ENCODE measurements around the gene SOD1. TPM values are rescaled to one million over a fixed set of nuclear protein-coding genes. Genes with fewer than 3 reads are reported as not detected.

The SOD1 gene
- total and polyA plus RNA-seq, 2 of the 13 experiments (the other 11 are each of a cell fraction or from before 2014, with no cell fraction given), result 317 to 537 TPM

DNA sequence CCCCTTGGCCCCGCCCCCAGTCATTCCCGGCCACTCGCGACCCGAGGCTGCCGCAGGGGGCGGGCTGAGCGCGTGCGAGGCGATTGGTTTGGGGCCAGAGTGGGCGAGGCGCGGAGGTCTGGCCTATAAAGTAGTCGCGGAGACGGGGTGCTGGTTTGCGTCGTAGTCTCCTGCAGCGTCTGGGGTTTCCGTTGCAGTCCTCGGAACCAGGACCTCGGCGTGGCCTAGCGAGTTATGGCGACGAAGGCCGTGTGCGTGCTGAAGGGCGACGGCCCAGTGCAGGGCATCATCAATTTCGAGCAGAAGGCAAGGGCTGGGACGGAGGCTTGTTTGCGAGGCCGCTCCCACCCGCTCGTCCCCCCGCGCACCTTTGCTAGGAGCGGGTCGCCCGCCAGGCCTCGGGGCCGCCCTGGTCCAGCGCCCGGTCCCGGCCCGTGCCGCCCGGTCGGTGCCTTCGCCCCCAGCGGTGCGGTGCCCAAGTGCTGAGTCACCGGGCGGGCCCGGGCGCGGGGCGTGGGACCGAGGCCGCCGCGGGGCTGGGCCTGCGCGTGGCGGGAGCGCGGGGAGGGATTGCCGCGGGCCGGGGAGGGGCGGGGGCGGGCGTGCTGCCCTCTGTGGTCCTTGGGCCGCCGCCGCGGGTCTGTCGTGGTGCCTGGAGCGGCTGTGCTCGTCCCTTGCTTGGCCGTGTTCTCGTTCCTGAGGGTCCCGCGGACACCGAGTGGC, at the start of gene SOD1 (continued):
- TF ChIP-seq ZNF644 (CRISPR knock-in tag; IDR thresholded peaks at IDR 0.05; ENCODE audit: low read depth), result no peak; the same call in 1 of the 2 replicates
- TF ChIP-seq GABPA (IDR thresholded peaks at IDR 0.05; ENCODE audit: low read depth, low read length), result no peak
- TF ChIP-seq GABPA (CRISPR knock-in tag; IDR thresholded peaks at IDR 0.05; ENCODE audit: low read depth), result 0 out of 2 replicates have a peak, but pooled peaks have one; percentile 5
- no peak for TF ChIP-seq RAD51 (IDR thresholded peaks at IDR 0.05; ENCODE audit: borderline replicate concordance)
- TF ChIP-seq, protein P1, sequence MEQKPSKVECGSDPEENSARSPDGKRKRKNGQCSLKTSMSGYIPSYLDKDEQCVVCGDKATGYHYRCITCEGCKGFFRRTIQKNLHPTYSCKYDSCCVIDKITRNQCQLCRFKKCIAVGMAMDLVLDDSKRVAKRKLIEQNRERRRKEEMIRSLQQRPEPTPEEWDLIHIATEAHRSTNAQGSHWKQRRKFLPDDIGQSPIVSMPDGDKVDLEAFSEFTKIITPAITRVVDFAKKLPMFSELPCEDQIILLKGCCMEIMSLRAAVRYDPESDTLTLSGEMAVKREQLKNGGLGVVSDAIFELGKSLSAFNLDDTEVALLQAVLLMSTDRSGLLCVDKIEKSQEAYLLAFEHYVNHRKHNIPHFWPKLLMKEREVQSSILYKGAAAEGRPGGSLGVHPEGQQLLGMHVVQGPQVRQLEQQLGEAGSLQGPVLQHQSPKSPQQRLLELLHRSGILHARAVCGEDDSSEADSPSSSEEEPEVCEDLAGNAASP (CRISPR knock-in tag; IDR thresholded peaks at IDR 0.05; ENCODE audit: borderline replicate concordance), result no peak
- no peak for TF ChIP-seq ZNF703 (CRISPR knock-in tag; IDR thresholded peaks at IDR 0.05; ENCODE audit: borderline replicate concordance)
- TF ChIP-seq MXD4 (CRISPR knock-in tag; IDR thresholded peaks at IDR 0.05), result peak; percentile 61; the same call in 1 of the 2 replicates
- TF ChIP-seq NFKB2 (CRISPR knock-in tag; IDR thresholded peaks at IDR 0.05; ENCODE audit: borderline replicate concordance), result peak; percentile 92
- TF ChIP-seq MZF1 (CRISPR knock-in tag; IDR thresholded peaks at IDR 0.05; ENCODE audit: borderline replicate concordance), result no peak
- TF ChIP-seq TAF1 (CRISPR knock-in tag; IDR thresholded peaks at IDR 0.05), result peak; percentile 94
- TF ChIP-seq, protein P2, sequence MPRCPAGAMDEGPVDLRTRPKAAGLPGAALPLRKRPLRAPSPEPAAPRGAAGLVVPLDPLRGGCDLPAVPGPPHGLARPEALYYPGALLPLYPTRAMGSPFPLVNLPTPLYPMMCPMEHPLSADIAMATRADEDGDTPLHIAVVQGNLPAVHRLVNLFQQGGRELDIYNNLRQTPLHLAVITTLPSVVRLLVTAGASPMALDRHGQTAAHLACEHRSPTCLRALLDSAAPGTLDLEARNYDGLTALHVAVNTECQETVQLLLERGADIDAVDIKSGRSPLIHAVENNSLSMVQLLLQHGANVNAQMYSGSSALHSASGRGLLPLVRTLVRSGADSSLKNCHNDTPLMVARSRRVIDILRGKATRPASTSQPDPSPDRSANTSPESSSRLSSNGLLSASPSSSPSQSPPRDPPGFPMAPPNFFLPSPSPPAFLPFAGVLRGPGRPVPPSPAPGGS (CRISPR knock-in tag; IDR thresholded peaks at IDR 0.05), result peak; percentile 87
- no peak for TF ChIP-seq ZNF354B (CRISPR knock-in tag; IDR thresholded peaks at IDR 0.05)
- peak; percentile 71; the same call in 1 of the 2 replicates for TF ChIP-seq ZNF333 (CRISPR knock-in tag; IDR thresholded peaks at IDR 0.05; ENCODE audit: borderline replicate concordance)
- TF ChIP-seq ISX (CRISPR knock-in tag; conservative IDR thresholded peaks at IDR 0.05), result 0 out of 2 replicates have a peak, but pooled peaks have one; percentile 36
- TF ChIP-seq, protein P3, sequence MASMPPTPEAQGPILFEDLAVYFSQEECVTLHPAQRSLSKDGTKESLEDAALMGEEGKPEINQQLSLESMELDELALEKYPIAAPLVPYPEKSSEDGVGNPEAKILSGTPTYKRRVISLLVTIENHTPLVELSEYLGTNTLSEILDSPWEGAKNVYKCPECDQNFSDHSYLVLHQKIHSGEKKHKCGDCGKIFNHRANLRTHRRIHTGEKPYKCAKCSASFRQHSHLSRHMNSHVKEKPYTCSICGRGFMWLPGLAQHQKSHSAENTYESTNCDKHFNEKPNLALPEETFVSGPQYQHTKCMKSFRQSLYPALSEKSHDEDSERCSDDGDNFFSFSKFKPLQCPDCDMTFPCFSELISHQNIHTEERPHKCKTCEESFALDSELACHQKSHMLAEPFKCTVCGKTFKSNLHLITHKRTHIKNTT (CRISPR knock-in tag; IDR thresholded peaks at IDR 0.05), result no peak
- TF ChIP-seq, protein P4, sequence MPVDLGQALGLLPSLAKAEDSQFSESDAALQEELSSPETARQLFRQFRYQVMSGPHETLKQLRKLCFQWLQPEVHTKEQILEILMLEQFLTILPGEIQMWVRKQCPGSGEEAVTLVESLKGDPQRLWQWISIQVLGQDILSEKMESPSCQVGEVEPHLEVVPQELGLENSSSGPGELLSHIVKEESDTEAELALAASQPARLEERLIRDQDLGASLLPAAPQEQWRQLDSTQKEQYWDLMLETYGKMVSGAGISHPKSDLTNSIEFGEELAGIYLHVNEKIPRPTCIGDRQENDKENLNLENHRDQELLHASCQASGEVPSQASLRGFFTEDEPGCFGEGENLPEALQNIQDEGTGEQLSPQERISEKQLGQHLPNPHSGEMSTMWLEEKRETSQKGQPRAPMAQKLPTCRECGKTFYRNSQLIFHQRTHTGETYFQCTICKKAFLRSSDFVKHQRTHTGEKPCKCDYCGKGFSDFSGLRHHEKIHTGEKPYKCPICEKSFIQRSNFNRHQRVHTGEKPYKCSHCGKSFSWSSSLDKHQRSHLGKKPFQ (CRISPR knock-in tag; IDR thresholded peaks at IDR 0.05; ENCODE audit: insufficient replicate concordance), result no peak
- TF ChIP-seq KDM3A (CRISPR knock-in tag; IDR thresholded peaks at IDR 0.05; ENCODE audit: low read depth), result no peak
- peak; percentile 68 for TF ChIP-seq FOXO1 (CRISPR knock-in tag; IDR thresholded peaks at IDR 0.05)
- TF ChIP-seq TBL1XR1 (IDR thresholded peaks at IDR 0.05; ENCODE audit: borderline replicate concordance, low read length, partially characterized antibody), result no peak
- TF ChIP-seq FOSL2 (CRISPR knock-in tag; IDR thresholded peaks at IDR 0.05), result peak; percentile 53; the same call in 1 of the 2 replicates
- TF ChIP-seq, protein P5, sequence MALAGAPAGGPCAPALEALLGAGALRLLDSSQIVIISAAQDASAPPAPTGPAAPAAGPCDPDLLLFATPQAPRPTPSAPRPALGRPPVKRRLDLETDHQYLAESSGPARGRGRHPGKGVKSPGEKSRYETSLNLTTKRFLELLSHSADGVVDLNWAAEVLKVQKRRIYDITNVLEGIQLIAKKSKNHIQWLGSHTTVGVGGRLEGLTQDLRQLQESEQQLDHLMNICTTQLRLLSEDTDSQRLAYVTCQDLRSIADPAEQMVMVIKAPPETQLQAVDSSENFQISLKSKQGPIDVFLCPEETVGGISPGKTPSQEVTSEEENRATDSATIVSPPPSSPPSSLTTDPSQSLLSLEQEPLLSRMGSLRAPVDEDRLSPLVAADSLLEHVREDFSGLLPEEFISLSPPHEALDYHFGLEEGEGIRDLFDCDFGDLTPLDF (CRISPR knock-in tag; IDR thresholded peaks at IDR 0.05), result no peak
- TF ChIP-seq ISL2 (CRISPR knock-in tag; IDR thresholded peaks at IDR 0.05), result peak; percentile 30; the same call in 1 of the 2 replicates
